Parathyroid adenoma (tissue), 2 donors: ENCODE measurements around the gene OTX2.

Source experiments
- H2AFZ ChIP-seq: fragments of 300-600 bp; sonication (generic); one replicate; pipeline ENCODE4 v1.7.0; 2017; ENCODE audit warnings: antibody characterized with exemption, mild to moderate bottlenecking
- H3K27ac ChIP-seq: fragments of 300-600 bp; sonication (generic); one replicate; pipeline ENCODE4 v1.7.0; 2017
- H3K27me3 ChIP-seq: fragments of 300-600 bp; sonication (generic); one replicate; pipeline ENCODE4 v1.7.0; 2017; ENCODE audit warnings: low read length; ENCODE audit not compliant: control insufficient read depth, insufficient read depth
- H3K36me3 ChIP-seq: fragments of 300-600 bp; sonication (generic); one replicate; pipeline ENCODE4 v1.7.0; 2017; ENCODE audit warnings: low read length; ENCODE audit not compliant: control insufficient read depth, insufficient read depth
- H3K4me1 ChIP-seq: fragments of 300-600 bp; sonication (generic); one replicate; pipeline ENCODE4 v1.7.0; 2017; ENCODE audit warnings: control low read depth
- H3K4me2 ChIP-seq: fragments of 300-600 bp; sonication (generic); one replicate; pipeline ENCODE4 v1.7.0; 2017; ENCODE audit warnings: low read length
- H3K4me3 ChIP-seq: fragments of 300-600 bp; sonication (generic); one replicate; pipeline ENCODE4 v1.7.0; 2017; ENCODE audit warnings: low read depth, low read length
- H3K79me2 ChIP-seq: fragments of 300-600 bp; sonication (generic); one replicate; pipeline ENCODE4 v1.7.0; 2017; ENCODE audit warnings: control low read depth
- H3K9ac ChIP-seq: fragments of 300-600 bp; sonication (generic); one replicate; pipeline ENCODE4 v1.7.0; 2017; ENCODE audit warnings: mild to moderate bottlenecking
- H3K9me3 ChIP-seq: fragments of 300-600 bp; sonication (generic); one replicate; pipeline ENCODE4 v1.7.0; 2017; ENCODE audit warnings: low read length; ENCODE audit not compliant: control insufficient read depth
- CTCF ChIP-seq: fragments of 300-600 bp; sonication (generic); IDR thresholded peaks from one replicate; pipeline ENCODE4 v1.7.0; 2017; ENCODE audit warnings: antibody characterized with exemption, mild to moderate bottlenecking
- donor health status: primary hyperparathyroidism.

OTX2 gene

GRCh38 chr14:56809270-56810146 is 771 bp downstream of the OTX2 start:
- TF ChIP-seq CTCF: no peak
- no peak overlapping the region for H3K27ac ChIP-seq
- H3K4me2 ChIP-seq: no peak overlapping the region
- no peak overlapping the region for H3K4me3 ChIP-seq
- H3K9ac ChIP-seq: no peak overlapping the region
- H3K27me3 ChIP-seq: peaks cover 12% of the 10 kb centered on the region
- H2AFZ ChIP-seq: no peak overlapping the region
- no peaks in the 10 kb centered on the region for H3K79me2 ChIP-seq
- no peaks in the 10 kb centered on the region for H3K9me3 ChIP-seq
- no peaks in the 10 kb centered on the region for H3K36me3 ChIP-seq
- no peaks in the 10 kb centered on the region for H3K4me1 ChIP-seq

GRCh38 chr14:56808383-56809269 is 1.7 kb downstream of the OTX2 start:
- H3K36me3 ChIP-seq: no peaks in the 10 kb centered on the region
- H3K4me2 ChIP-seq: no peak overlapping the region
- H3K79me2 ChIP-seq: no peaks in the 10 kb centered on the region
- H3K9ac ChIP-seq: no peak overlapping the region
- TF ChIP-seq CTCF: no peak
- H3K27ac ChIP-seq: no peak overlapping the region
- no peaks in the 10 kb centered on the region for H3K4me1 ChIP-seq
- no peaks in the 10 kb centered on the region for H3K9me3 ChIP-seq
- no peak overlapping the region for H3K4me3 ChIP-seq
- no peak overlapping the region for H2AFZ ChIP-seq
- peaks cover 17% of the 10 kb centered on the region for H3K27me3 ChIP-seq

- Histone ChIP-seq H3K4me3 (no peak overlapping the region), H3K79me2 (no peaks in the 10 kb centered on the region), H3K27ac (no peak overlapping the region), H2AFZ (no peak overlapping the region), H3K4me1 (no peaks in the 10 kb centered on the region), H3K36me3 (no peaks in the 10 kb centered on the region), H3K9ac (no peak overlapping the region), H3K9me3 (no peaks in the 10 kb centered on the region), H3K27me3 (peaks cover 19% of the 10 kb centered on the region), H3K4me2 (no peak overlapping the region)
- TF ChIP-seq CTCF: no peak
These were observed 2.2 kb downstream of the OTX2 start for GRCh38 chr14:56808110-56808382.

GRCh38 chr14:56807386-56808109 is 2.7 kb downstream of the OTX2 start:
- Histone ChIP-seq H3K4me2 (no peak overlapping the region), H3K9me3 (no peaks in the 10 kb centered on the region), H2AFZ (no peak overlapping the region), H3K4me3 (no peak overlapping the region), H3K36me3 (no peaks in the 10 kb centered on the region), H3K27ac (no peak overlapping the region), H3K79me2 (no peaks in the 10 kb centered on the region), H3K9ac (no peak overlapping the region), H3K4me1 (no peaks in the 10 kb centered on the region), H3K27me3 (peaks cover 19% of the 10 kb centered on the region)
- no peak for TF ChIP-seq CTCF
